CD4-positive, alpha-beta T cell (primary cell): ENCODE results near the gene BRI3BP. TPM values are rescaled to one million over a fixed set of nuclear protein-coding genes. Genes with fewer than 3 reads are reported as not detected.
A peak's percentile ranks its signal among the peaks of the same experiment; 100 is the strongest.

Source experiments
- ATAC-seq: fragments of 200-7000 bp; cut with Tn5 transposase; one replicate; pipeline ENCODE4 v1.10.0; 2022; ENCODE audit warnings: mild to moderate bottlenecking; ENCODE audit not compliant: poor library complexity
- CTCF ChIA-PET: fragments of 350-600 bp; sonication (Branson Sonifier 250); formaldehyde crosslinking; loops from one replicate; lab custom pipeline; 2021; ENCODE audit warnings: antibody characterized with exemption, inconsistent platforms; lab: Charles Lee
- POLR2A ChIA-PET: fragments of 350-600 bp; sonication (Branson Sonifier 250); formaldehyde crosslinking; loops from one replicate; lab custom pipeline; 2021; ENCODE audit warnings: antibody characterized with exemption, inconsistent platforms; lab: Charles Lee
- DNase-seq, 14 experiments: peaks; one replicate each; pipeline ENCODE4 v3.0.0-alpha.2; 2013 to 2020; ENCODE audit warnings: mixed read lengths in 2 of 14
- H3K27ac ChIP-seq, 2 donors: one replicate each; pipeline versions ENCODE4 v1.5.1 to v1.7.0; 2013; ENCODE audit warnings: low read length in 2 of 2, low read depth in 1 of 2, mild to moderate bottlenecking in 1 of 2
- H3K27me3 ChIP-seq, 2 experiments: 1 replicate in 1 of 2; 2 replicates in 1 of 2; pipeline versions ENCODE4 v1.6.1 to v1.7.0; 2013; ENCODE audit warnings: low read length in 2 of 2, control low read depth in 1 of 2, mild to moderate bottlenecking in 1 of 2, moderate library complexity in 1 of 2; ENCODE audit not compliant: insufficient read depth in 2 of 2, control insufficient read depth in 1 of 2
- H3K36me3 ChIP-seq: one replicate; pipeline ENCODE4 v1.6.1; 2013; ENCODE audit warnings: low read length, control low read depth; ENCODE audit not compliant: insufficient read depth
- H3K4me1 ChIP-seq: one replicate; pipeline ENCODE4 v1.6.1; 2013; ENCODE audit warnings: low read length, control low read depth; ENCODE audit not compliant: insufficient read depth
- H3K4me3 ChIP-seq: one replicate; pipeline ENCODE4 v1.5.1; 2013; ENCODE audit warnings: mild to moderate bottlenecking, low read length, moderate library complexity
- H3K9me3 ChIP-seq, 2 experiments: 1 replicate in 1 of 2; 2 replicates in 1 of 2; pipeline versions ENCODE4 v1.6.1 to v1.7.0; 2013; ENCODE audit warnings: low read length in 2 of 2, mild to moderate bottlenecking in 2 of 2, control low read depth in 1 of 2, moderate library complexity in 1 of 2; ENCODE audit not compliant: control insufficient read depth in 1 of 2, insufficient read depth in 1 of 2
- H3K27ac Mint-ChIP-seq: one replicate; pipeline ENCODE4 v1.8.0; 2020; ENCODE audit warnings: mixed read lengths
- H3K27me3 Mint-ChIP-seq: one replicate; pipeline ENCODE4 v1.8.0; 2021; ENCODE audit warnings: mixed read lengths
- H3K36me3 Mint-ChIP-seq: one replicate; pipeline ENCODE4 v1.8.0; 2021; ENCODE audit warnings: low read depth, mixed read lengths
- H3K4me1 Mint-ChIP-seq: one replicate; pipeline ENCODE4 v1.8.0; 2021; ENCODE audit warnings: low read depth, mixed read lengths
- H3K4me3 Mint-ChIP-seq: one replicate; pipeline ENCODE4 v1.8.0; 2020; ENCODE audit warnings: mild to moderate bottlenecking, mixed read lengths
- H3K9me3 Mint-ChIP-seq: one replicate; pipeline ENCODE4 v1.8.0; 2020; ENCODE audit warnings: mixed read lengths
- intact Hi-C, 2 experiments: fragments of 100-400 bp; cut with DNase I in 1 of 2; cut with micrococcal nuclease in 1 of 2; formaldehyde crosslinking; loops; one replicate each; pipeline versions ENCODE4 v1.15.1 to v1.9.0; 2023 to 2025; cut with DNase I, micrococcal nuclease
- total RNA-seq, 174 experiments: library from RNA in 2 of 174; stranded (reverse) in 2 of 174; gene quantifications; one replicate each; pipeline ENCODE4 v1.2.3 and lab custom pipeline; 2021 to 2026
- TF ChIP-seq, protein P1 (sequence below): fragments of 200-600 bp; IDR thresholded peaks from one replicate; pipeline ENCODE4 v1.8.0; 2022; ENCODE audit warnings: antibody characterized with exemption, mild to moderate bottlenecking

Gene BRI3BP
- total RNA-seq, 2 experiments from 2014 or later: 1.6 TPM

- Mint-ChIP-seq H3K9me3 (no peaks in the 10 kb centered on the region), H3K4me1 (no peaks in the 10 kb centered on the region), H3K27me3 (no peaks in the 10 kb centered on the region), H3K4me3 (no peak overlapping the region), H3K27ac (no peak overlapping the region), H3K36me3 (peaks cover 71% of the 10 kb centered on the region)
- TF ChIP-seq, protein P1, sequence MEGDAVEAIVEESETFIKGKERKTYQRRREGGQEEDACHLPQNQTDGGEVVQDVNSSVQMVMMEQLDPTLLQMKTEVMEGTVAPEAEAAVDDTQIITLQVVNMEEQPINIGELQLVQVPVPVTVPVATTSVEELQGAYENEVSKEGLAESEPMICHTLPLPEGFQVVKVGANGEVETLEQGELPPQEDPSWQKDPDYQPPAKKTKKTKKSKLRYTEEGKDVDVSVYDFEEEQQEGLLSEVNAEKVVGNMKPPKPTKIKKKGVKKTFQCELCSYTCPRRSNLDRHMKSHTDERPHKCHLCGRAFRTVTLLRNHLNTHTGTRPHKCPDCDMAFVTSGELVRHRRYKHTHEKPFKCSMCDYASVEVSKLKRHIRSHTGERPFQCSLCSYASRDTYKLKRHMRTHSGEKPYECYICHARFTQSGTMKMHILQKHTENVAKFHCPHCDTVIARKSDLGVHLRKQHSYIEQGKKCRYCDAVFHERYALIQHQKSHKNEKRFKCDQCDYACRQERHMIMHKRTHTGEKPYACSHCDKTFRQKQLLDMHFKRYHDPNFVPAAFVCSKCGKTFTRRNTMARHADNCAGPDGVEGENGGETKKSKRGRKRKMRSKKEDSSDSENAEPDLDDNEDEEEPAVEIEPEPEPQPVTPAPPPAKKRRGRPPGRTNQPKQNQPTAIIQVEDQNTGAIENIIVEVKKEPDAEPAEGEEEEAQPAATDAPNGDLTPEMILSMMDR: no peak
- intact Hi-C loops: no loop called here
- no peak for ATAC-seq
- CTCF ChIA-PET: interaction anchor here (1.3 kb wide), 1 partner anchor 48 kb away, joined by 4 read pairs; no protein-coding TSS in a partner anchor
- no peak for DNase-seq
- Histone ChIP-seq H3K36me3 (peaks cover 58% of the 10 kb centered on the region), H3K27me3 (no peaks in the 10 kb centered on the region), H3K27ac (no peak overlapping the region), H3K4me1 (no peaks in the 10 kb centered on the region), H3K9me3 (no peaks in the 10 kb centered on the region), H3K4me3 (no peak overlapping the region)
- POLR2A ChIA-PET: interaction anchor here (1.1 kb wide), 1 partner anchor 14 kb away, joined by 4 read pairs; no protein-coding TSS in a partner anchor
Observed at GRCh38 chr12:124954771-124955170, 38.7 kb upstream of the BRI3BP start.

DNA sequence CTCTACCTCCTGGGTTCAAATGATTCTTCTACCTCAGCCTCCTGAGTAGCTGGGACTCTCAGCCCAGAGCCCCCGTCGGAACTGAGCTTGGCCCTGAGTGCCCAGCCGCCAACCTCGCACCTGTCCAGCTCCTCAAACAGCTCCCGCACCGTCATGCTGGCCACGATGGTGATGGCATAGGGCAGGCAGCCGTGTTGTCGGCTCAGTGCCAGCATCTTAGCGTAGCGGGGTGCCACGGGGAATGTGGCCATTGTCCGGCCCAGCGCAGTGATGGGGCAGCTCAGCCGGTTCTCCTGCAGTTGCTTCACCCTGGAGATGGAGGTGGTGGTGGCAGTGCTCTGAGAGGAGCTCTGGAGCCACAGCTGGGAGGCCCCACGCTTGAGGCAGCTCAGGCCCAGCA, 36.9 kb upstream of the BRI3BP start:
- ATAC-seq (no peak), DNase-seq (no peak)
- ChIA-PET POLR2A (no interaction called here), CTCF (no interaction called here)
- TF ChIP-seq, protein P1: no peak
- Mint-ChIP-seq H3K4me1 (no peaks in the 10 kb centered on the region), H3K4me3 (no peak overlapping the region), H3K36me3 (peaks cover 73% of the 10 kb centered on the region), H3K27me3 (no peaks in the 10 kb centered on the region), H3K27ac (no peak overlapping the region), H3K9me3 (no peaks in the 10 kb centered on the region)
- Histone ChIP-seq H3K4me1 (no peaks in the 10 kb centered on the region), H3K4me3 (no peak overlapping the region), H3K27ac (no peak overlapping the region), H3K36me3 (peaks cover 52% of the 10 kb centered on the region), H3K9me3 (no peaks in the 10 kb centered on the region), H3K27me3 (no peaks in the 10 kb centered on the region)
- intact Hi-C loops: no loop called here

DNA sequence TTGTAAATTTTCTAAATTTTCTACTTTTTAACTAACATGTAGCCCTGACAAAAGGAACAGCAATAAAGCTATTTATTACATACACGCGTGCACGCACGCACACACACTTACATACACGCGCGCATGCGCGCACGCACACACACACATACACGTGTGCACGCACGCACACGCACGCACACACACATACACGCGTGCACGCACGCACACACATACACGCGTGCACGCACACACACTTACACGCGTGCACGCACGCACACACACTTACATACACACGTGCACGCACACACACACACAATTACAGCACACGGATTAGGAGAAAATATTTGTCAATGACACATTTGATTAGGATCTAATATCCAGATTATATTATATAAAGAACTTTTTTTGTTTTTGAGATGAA, 32.4 kb upstream of the BRI3BP start:
- H3K9me3 ChIP-seq: no peaks in the 10 kb centered on the region
- H3K27ac ChIP-seq: no peak overlapping the region
- intact Hi-C loops: no loop called here
- ATAC-seq (no peak), DNase-seq (peak in 1 of 14 experiments; percentile 20)
- Mint-ChIP-seq H3K36me3 (peaks cover 78% of the 10 kb centered on the region), H3K27ac (no peak overlapping the region), H3K9me3 (no peaks in the 10 kb centered on the region), H3K4me1 (no peaks in the 10 kb centered on the region), H3K4me3 (no peak overlapping the region), H3K27me3 (no peaks in the 10 kb centered on the region)
- ChIA-PET POLR2A (no interaction called here), CTCF (interaction anchor here (1.7 kb wide), 1 partner anchor 21 kb away, joined by 5 read pairs; no protein-coding TSS in a partner anchor)
- no peaks in the 10 kb centered on the region for H3K27me3 ChIP-seq
- H3K4me1 ChIP-seq: no peaks in the 10 kb centered on the region
- H3K36me3 ChIP-seq: peaks cover 60% of the 10 kb centered on the region
- no peak overlapping the region for H3K4me3 ChIP-seq
- TF ChIP-seq, protein P1: no peak
